Stimulated activated CD8-positive, alpha-beta memory T cell treated with anti-CD3 and anti-CD28 coated beads, Interleukin-15, amount 100 ng/mL, for 24 hours (primary cell): ENCODE results near the gene CNTN4.
"Not testable (repeated sequence)": the region's sequence is repeated elsewhere in the genome, so short reads cannot be mapped to it uniquely, and the experiment has no call there.

Source experiments
- DNase-seq: peaks from one replicate; pipeline ENCODE4 v3.0.0-alpha.2; 2020; ENCODE audit warnings: low read depth

Gene CNTN4

DNA sequence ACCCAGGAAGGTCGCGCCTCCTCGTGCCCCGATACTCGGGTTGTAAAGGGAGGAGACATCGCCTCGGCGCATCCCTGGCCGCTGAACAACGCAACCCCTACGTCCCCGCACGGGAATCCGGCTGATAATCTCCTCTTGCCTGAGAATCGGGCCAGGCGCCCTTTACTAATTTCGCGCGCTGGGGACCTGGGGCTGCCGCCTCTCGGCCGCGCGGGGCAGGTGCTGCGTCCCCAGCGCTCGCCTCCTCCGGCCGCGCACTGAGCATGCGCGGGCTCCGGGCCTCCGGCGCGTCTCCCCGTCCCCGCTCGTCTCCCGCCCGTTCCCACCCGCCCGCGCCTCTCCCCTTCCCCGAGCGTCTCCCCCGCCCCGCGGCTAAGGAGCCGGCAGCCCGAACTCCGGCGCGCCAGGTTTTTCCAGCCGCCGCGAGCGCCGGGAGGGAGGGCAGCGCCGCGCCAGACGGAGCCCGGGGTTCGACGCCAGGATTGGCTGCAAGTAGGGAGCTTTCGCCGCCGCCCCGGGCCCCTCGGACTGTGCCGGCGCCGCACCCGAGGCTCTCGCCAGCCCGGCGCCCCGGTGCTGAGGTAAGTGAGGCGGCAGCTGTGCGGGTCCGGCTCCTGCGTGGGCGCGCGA is at the start of gene CNTN4:
TSS of gene CNTN4 (plus strand) at position 469 of the 630 bp plus-strand sequence.
- no peak for DNase-seq

DNA sequence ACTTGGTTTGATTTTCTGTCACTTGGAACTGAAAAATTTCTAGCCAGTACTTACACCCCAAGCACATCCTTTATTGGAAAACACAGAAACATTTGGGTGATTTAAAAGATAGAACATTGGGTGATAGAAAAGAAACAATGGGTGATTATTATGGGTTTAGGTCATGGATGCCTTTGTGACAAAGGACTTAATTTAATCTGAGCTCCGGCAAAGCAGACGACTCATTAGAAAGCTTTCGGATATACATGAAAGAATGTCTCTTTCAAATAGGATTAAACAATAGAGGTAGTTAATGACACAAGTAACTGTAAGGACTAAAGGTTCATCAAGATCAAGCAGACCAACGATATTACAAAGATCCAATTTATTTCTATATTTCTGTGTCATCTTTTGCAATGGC is 37.3 kb upstream of the CNTN4 start:
- no peak for DNase-seq

DNA sequence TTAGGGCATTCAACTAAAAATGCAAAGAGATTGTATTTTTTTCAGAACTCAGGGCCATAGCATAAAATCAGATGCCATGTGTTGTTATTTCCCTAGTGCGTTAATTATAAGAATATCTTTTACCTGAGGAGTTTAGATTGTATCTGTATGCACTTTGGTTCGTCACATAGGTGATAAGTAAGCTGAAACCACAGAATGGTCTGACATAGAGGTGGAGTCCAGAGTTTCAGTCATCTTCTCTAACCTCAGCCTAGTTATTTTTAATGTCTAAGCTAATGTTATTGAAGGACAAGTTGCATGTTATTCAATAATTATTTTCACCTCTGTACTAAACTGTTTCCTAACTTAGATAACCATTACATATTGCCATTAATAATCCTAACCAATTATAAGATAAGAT is 27.1 kb upstream of the CNTN4 start:
- no peak for DNase-seq

DNA sequence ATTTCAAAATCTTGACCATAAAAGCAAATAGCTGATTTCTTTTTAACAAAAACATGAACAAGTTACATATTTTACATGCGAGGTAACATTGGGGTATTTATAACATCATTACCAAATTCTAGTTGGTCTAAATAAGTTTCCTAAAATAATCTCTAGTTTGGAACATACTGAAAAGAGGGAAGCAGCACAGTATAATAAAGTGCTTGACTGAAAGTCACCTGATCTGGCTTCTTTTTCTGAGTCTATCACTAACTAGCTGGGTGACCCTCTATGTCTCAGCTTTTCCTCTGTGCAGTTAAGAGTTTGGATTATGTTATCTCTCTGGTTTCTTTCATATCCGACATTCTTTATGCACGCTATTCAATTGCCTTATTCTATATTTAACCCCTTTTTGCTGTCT is 19.8 kb upstream of the CNTN4 start:
- no peak for DNase-seq

DNA sequence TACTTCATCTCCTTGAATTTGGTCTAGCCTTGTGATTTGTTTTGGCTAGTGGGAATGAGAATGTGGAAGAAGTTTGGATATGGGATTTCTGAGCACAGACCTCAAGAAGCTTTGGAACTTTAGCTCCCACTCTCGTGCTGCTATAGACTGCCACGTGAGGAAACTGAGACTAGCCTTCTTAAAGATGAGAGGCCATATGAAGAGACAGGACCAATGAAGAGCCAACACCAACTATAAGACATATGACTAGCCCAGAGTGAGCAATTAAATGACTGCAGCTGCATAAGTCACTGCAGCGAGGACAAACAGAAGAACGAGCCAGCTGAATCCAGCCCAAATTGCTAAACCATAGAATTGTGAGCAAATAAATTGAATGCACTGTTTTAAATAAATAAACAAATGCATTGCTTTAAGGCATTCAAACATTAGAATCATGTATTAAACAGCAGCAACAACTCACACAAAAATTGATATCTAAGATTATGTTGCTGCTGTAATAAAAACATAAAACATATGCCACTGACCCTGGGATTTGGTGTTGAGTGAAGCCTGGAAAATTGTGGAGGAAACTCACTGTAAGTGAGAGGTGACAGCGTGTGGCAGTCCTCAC is 15.7 kb upstream of the CNTN4 start:
- DNase-seq: no peak

DNA sequence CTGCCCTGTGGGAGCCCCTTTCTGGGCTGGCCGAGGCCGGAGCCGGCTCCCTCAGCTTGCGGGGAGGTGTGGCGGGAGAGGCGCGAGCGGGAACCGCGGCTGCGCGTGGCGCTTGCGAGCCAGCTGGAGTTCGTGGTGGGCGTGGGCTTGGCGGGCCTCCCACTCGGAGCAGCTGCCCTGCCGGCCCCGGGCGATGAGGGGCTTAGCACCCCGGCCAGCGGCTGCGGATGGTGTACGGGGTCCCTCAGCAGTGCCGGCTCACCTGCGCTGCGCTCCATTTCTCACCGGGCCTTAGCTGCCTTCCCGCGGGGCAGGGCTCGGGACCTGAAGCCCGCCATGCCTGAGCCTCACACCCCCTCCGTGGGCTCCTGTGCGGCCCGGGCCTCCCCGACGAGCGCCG is 15.1 kb upstream of the CNTN4 start:
- DNase-seq: not testable (repeated sequence)

DNA sequence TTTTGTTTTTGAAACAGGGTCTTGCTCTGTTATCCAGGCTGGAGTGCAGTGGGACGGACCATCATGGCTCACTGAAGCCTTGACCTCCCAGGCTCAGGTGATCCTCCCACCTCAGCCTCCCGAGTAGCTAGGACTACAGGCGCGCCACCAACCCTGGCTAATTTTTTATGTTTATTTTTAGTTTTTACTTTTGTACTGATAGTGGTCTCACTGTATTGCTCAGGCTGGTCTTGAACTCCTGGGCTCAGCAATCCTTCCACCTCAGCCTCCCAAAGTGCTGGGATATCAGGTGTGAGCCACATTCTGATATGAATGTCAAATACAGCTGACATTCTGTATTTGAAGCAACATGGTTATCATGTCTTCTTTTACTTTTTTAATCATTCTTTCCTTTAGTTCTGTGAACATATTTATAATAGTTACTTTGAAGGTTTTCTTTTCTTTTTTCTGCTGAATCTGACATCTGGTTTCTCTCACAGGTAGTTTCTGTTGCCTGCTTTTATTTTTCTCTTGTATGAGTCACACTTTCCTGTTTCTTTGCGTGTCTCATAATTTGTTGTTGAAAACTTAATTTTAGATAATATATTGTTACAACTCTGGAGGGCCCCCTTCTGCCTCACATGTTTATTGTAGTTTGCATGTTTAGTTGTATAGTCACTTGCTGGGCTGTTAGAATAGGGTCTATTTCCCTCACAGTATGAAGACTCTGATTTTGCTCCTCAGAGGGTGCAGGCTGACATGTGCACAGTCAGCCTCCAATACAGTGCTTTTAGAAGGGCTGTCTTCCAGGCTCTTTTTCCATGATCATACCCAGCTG is 8.4 kb upstream of the CNTN4 start:
- no peak for DNase-seq

DNA sequence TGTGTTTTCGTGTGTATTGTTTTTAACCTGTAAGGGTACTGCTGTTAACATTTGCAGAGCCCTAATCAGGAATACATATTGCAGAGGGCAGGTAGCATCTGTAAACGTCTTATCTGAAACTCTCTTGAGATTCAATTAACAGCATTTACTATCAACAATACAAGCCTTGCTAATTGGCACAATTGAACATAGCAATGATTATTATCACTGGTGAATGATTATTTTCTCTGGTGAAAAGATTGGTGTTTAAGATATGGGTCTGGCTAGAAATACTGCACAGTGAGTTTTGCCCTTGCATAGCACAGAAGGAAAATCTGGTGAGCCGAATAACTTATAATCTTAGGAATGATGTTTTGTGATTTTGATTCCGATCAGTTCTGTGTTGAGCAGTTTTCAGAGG is 5.9 kb upstream of the CNTN4 start:
- DNase-seq: no peak

DNA sequence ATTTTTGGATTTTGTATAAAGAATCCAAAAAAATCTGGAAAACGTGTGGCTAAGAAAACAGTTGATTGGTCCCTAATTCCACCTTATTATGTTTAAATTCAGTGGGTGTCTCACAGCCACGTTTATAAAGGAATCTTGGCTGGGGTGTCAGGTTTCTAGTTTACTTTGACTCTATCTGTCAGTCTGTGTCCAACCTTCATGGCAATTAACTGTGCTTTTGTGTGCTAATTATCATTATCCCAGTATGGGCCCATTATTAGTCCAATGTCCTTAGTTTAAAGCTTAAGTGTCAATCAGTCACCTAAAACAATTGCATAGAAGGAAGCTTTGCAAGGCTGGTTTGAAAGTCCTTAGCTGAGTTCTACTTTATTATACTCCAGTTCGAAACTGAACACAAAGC is 3.7 kb upstream of the CNTN4 start:
- no peak for DNase-seq

DNA sequence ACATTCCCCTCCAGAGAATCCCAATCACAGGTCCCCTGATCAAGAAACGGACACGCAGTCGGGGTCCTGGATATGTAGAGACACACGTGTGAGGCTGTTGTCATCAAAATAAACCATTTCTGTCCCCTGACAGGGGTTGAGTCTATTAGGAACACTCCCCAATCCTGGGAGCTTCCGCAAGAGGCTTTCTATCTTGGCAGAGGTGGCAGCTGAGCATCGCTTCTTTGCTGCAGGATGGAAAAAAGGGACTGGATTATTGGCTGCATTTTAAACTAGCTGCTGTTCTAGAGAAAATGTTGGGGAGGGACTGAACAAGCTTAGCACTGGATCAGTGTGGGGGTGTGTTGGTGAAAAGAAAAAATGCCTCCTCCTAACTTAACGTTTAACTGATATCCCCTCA is 2.5 kb upstream of the CNTN4 start:
- DNase-seq: no peak

DNA sequence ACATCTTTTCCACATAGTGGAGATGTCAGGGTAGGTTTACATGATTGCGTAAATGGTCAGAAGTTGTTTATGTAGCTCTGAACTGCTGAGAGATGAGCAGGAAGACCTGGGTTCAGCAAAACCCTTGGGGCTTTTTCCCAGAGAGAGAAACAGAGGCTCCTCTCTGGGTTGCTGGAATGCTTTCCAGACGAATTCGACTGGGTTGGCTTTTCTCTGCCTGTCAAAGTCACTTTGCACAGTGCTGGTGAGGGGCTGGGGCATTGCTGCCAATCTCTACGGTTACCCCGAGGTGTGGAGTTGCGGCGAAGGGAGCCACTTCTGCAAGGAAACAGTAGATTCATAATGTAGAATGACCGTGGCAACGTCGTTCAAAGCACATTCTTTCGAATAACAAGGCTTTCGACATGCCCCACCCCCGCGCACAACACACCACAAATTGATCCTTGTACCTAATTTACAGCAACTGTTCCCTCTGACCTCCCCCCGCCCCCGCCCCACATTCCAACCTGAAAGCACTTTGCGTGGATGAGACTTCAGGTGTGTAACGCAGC is 950 bp upstream of the CNTN4 start:
- DNase-seq: no peak

DNA sequence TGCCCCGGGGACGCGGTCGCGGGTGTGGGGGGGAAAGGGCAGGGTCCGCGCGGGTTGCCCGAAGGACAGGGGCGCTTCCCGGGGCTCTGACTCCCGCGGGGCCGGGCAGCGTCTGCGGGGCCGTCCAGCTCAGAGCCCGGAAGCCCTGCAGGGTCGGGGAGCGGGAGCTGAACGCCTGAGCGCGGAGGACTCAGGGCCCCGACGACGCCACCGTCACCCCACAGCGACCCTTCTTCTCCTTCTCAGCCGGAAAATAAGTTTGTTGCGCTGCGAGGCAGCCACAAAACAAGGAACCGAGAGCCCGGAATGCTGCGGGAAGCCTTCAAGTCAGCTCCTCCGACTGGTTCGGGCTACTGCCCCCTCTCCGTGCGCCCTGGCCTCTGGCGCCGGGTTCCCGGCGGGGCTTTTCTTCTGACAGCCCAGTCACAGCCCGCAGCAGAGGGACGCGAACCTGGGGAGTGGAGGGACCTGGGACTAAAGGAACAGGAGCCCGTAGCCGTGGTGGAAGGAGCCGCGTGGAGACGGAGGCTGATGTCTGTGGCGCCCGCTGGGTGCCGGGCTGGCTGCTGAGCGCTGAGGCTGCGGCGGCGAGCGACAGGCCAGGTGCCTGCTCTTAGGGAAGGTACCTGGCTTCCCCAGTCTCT is 484 bp downstream of the CNTN4 start:
- no peak for DNase-seq

DNA sequence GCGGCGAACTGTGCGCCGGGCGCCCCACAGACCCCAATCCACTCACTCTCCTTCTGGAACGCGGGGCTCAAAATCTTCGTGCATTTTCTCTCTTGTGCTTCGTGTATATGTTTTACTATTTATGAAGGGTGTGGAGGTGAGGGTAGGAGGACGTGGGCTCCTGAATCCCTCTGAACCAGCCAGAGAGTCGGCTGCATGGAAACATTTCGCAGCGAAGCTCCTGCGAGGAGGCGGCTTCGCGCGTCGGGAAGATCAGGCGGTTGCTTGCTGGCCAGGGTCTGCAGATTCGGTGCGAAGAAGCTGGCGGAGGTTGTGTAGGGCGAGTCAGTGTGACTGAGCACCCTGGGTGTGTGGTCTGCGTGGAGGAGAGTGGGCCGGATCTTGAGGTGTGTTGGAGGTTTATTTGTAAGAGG is 1.1 kb downstream of the CNTN4 start:
- no peak for DNase-seq

DNA sequence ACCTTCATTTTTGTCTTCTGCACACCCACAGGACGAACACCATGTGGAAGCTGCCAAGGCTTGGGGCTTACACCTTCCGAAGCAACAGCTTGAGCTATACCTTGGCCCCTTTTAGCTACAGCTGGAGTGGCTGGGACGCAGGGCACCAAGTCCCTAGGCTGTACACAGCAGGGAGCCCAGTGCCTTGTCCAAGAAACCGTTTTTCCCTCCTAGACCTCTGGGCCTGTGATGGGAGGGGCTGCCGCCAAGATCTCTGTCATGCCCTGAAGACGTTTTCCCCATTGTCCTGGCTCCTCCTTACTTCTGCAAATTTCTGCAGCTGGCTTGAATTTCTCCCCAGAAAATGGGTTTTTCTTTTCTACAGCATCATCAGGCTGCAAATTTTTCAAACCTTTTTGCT is 7.8 kb downstream of the CNTN4 start:
- no peak for DNase-seq

DNA sequence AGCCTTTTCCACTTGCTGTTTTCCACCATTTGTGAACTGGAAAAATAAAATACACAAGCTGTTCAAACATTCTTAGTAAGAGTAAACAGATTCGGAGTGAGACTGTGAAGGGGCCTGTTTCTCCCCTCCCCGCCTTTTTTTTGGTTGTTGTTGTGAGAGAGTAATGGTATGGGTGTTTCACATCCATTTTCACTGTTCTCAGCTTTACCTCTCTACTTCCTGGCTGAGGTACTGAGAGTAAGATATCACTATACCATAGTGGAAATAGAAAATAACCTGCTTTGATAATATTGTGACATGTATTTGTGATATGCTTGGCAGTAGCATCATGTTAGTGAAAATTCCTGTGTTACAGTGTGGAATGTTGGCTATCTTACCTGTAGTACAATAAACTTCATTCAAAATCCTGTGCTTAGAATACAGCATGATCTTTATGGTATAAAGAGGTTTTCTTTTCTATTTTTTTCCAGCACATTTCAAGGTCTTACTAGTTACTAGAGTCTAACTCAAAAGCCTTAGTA is 12.0 kb downstream of the CNTN4 start:
- DNase-seq: no peak

DNA sequence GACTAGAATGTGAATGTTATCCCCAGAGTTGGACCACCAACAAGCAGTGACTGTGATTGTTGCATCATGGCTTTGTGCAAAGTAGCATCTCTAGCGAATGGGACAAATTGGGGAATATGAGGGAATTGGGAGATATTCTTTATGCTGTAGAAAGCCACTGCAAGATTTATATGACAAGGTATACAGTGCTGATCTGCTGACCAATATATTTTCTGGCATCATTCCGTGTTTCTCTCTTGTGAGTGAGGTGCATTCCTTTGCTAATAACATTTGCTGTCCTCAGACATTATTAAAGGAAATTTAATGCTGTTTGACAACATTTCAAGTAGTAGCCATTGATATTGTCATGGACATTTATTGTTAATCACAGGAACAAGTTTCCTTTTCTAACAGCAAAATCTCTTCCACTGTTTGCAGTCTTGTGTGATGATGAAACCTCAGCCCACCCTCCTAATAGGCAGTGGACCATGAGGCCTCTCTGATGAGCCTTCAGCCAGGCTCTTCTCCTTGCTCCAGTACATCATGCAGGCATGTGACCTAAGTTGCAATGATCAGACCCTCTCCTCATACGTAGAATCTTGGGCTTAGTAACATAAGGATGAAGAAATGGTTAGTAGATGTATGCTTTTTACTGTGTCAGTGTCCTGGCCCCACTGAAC is 16.1 kb downstream of the CNTN4 start:
- no peak for DNase-seq

DNA sequence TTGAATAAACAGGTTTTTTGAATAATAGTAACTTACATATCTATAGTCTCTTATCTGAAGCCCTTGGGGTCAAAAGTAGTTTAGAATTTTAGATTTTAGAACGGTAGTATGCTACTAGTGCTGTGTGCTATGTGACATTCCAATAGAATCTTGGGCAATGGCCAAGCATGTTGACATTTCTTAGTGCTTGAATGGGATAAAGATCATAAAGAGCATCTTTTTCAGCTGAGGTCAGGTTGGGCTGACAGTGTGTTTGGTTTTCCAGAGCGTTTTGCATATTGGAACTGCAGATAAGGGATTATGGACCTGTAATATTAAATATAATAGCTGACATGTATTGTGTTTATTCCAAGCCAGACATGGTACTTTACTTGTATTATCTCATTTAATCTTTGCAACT is 32.1 kb downstream of the CNTN4 start:
- no peak for DNase-seq

DNA sequence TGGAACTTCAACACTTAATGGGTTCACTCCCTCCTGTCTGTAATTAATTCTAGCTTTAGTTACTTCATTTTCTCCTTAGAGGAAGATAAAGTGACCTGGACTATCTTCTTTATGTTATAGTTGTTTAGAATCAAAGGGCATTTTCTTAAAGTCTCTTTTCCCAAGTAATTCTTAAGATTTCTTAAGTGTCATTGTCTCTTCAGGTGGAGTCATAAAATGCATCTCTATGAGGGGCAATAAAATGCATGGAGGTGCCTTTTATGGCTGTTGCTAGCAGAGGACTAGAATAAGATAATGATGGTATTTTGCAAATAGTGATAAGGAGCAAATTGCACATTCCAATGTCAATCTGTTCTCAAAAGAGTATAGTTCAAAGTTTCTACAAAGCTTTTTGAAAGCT is 34.5 kb downstream of the CNTN4 start:
- DNase-seq: no peak

DNA sequence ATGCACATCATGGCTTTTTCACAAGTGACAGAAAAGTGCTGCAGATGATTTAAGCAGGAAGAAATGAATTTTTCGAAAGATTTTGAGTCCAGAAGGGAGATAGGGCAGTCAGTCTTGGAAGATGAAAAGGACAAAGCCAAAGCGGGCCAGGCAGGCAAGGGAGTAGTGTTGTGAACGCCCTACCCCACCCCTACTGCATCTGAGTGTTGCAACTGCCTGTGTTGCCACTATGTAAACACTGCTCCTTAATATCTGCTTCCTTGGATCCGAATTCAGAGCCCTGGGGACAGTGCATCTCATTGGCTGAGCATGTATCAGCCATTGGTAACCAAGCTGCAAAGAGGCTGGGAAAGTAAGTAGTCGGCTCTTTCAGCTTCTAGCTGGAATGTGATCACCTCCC is 39.0 kb downstream of the CNTN4 start:
- DNase-seq: no peak

DNA sequence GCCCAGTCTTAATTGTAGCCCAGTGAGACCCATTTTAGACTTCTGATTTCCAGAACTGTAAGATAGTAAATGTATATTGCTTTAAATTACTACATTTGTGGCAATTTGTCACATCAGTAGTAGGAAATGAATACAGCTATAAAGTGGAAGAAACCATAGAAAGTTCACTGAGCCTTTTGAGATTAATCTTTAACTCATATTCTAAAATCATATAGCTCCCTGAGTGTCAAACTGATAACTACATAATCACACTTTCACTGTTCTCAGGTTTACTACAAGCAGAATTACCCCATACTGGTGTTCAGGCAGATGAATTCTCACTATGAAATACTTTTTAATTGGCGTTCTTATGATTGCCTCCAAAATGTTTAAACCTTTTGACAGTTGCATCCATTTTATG is 42.8 kb downstream of the CNTN4 start:
- no peak for DNase-seq

DNA sequence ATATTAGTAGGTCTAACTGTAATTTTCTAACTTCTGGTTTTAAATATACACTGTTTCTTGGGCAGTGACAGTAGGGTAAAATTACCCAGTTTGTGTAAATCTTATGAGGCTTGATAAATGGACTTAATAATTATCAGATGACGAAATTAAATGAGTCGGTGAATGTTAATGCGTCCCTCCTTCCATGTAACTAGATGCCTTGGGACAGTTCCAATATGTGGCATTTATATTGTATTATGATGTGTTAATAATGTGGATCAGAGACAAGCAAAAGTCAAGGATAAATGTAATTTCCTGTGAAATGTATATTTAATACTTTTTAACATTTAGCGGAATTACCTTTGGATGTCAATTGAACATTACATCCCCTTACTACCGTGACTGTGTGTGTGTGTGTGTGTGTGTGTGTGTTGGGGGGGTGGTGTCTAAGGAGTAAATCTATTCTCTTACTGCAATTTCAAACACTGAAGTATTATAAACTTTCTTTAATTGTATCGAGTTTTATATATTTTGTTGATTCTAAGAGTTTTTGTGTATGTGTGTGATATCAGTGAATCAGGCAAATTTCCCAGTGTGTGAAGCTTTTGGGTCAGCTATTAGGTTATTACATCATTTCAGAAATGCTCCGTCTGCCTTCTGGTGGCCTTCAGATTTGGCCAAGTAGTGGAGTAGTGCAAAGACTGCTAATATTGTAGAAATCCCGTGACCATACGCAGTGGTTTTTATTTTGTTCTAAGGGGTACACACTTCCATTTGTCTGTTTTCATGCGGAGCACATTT is 50.1 kb downstream of the CNTN4 start:
- DNase-seq: no peak
